OCI-LY1 (cell line): Measurements from ENCODE around the gene SYNCRIP.
A peak's percentile ranks its signal among the peaks of the same experiment; 100 is the strongest.

Experiments used
- H2AFZ ChIP-seq: fragments of 200-600 bp; sonication (generic), shearing (Covaris generic); 2 replicates; pipeline ENCODE4 v1.6.0; 2014; ENCODE audit warnings: antibody characterized with exemption, mild to moderate bottlenecking, low read length
- H3F3A ChIP-seq: fragments of 200-600 bp; sonication (generic), shearing (Covaris generic); 2 replicates; pipeline ENCODE4 v1.6.0; 2014; ENCODE audit warnings: mild to moderate bottlenecking, antibody characterized with exemption, low read length, moderate library complexity; ENCODE audit not compliant: insufficient read depth
- H3K27ac ChIP-seq: fragments of 200-600 bp; sonication (generic); 2 replicates; pipeline ENCODE4 v1.5.1; 2014; ENCODE audit warnings: low read length, mixed run types, mild to moderate bottlenecking, low read depth; ENCODE audit not compliant: poor library complexity, severe bottlenecking
- H3K27me3 ChIP-seq: fragments of 200-600 bp; sonication (generic); 2 replicates; pipeline ENCODE4 v1.6.0; 2014; ENCODE audit warnings: antibody characterized with exemption, mild to moderate bottlenecking, low read length, moderate library complexity; ENCODE audit not compliant: insufficient read depth
- H3K36me3 ChIP-seq: fragments of 200-600 bp; sonication (generic); 2 replicates; pipeline ENCODE4 v1.6.1; 2014; ENCODE audit warnings: mild to moderate bottlenecking, antibody characterized with exemption, low read length, moderate library complexity, mixed read lengths; ENCODE audit not compliant: insufficient read depth
- H3K4me1 ChIP-seq: fragments of 200-600 bp; sonication (generic); 2 replicates; pipeline ENCODE4 v1.5.1; 2014; ENCODE audit warnings: mild to moderate bottlenecking, low read length, moderate library complexity; ENCODE audit not compliant: insufficient read depth, severe bottlenecking
- H3K4me2 ChIP-seq: fragments of 200-600 bp; sonication (generic), shearing (Covaris generic); 2 replicates; pipeline ENCODE4 v1.6.1; 2014; ENCODE audit warnings: low read length
- H3K4me3 ChIP-seq: fragments of 200-600 bp; sonication (generic); 2 replicates; pipeline ENCODE4 v1.5.1; 2014; ENCODE audit warnings: low read length, low read depth, mild to moderate bottlenecking, mixed read lengths; ENCODE audit not compliant: poor library complexity, severe bottlenecking
- H3K79me2 ChIP-seq: fragments of 200-600 bp; shearing (Covaris generic); 2 replicates; pipeline ENCODE4 v1.6.1; 2016; ENCODE audit warnings: mixed run types, low read length, mixed read lengths; ENCODE audit not compliant: insufficient read depth
- H3K9ac ChIP-seq: fragments of 200-600 bp; sonication (generic), shearing (Covaris generic); 2 replicates; pipeline ENCODE4 v1.6.1; 2014; ENCODE audit warnings: mild to moderate bottlenecking, low read length, mixed read lengths
- H3K9me2 ChIP-seq: fragments of 200-600 bp; sonication (generic), shearing (Covaris generic); 2 replicates; pipeline ENCODE4 v1.6.1; 2014; ENCODE audit warnings: low read depth, mild to moderate bottlenecking, low read length, mixed read lengths
- H3K9me3 ChIP-seq: fragments of 200-600 bp; shearing (Covaris generic); 2 replicates; pipeline ENCODE4 v1.6.1; 2014; ENCODE audit warnings: low read length, mixed read lengths
- H4K20me1 ChIP-seq: fragments of 200-600 bp; sonication (generic), shearing (Covaris generic); 2 replicates; pipeline ENCODE4 v1.6.0; 2016; ENCODE audit warnings: mild to moderate bottlenecking, low read length; ENCODE audit not compliant: insufficient read depth
- CTCF ChIP-seq: fragments of 200-600 bp; sonication (generic), shearing (Covaris generic); IDR thresholded peaks from 2 replicates; pipeline ENCODE4 v1.5.1; 2017; ENCODE audit warnings: mild to moderate bottlenecking, antibody characterized with exemption, low read length, moderate library complexity, mixed read lengths
- EZH2 ChIP-seq: fragments of 200-600 bp; sonication (generic), shearing (Covaris generic); IDR thresholded peaks from 2 replicates; pipeline ENCODE4 v1.8.0; 2017; ENCODE audit warnings: borderline replicate concordance, mixed run types, mild to moderate bottlenecking, antibody characterized with exemption, low read length, moderate library complexity, mixed read lengths

SYNCRIP gene

GRCh38 chr6:85680388-85680787 lies 37.7 kb upstream of the SYNCRIP start:
- no peak for TF ChIP-seq EZH2
- Histone ChIP-seq H3K4me2 (peak overlapping the region; percentile 89), H3K27ac (no peak overlapping the region), H3K79me2 (peaks cover 31% of the 10 kb centered on the region), H3K4me1 (peaks cover 31% of the 10 kb centered on the region), H3K4me3 (peak overlapping the region; percentile 90), H3K27me3 (no peaks in the 10 kb centered on the region), H3K9me3 (no peaks in the 10 kb centered on the region), H2AFZ (no peak overlapping the region), H3F3A (no peaks in the 10 kb centered on the region), H4K20me1 (no peaks in the 10 kb centered on the region), H3K36me3 (peaks cover 30% of the 10 kb centered on the region), H3K9me2 (no peaks in the 10 kb centered on the region), H3K9ac (no peak overlapping the region)

GRCh38 chr6:85679445-85680123 lies 36.9 kb upstream of the SYNCRIP start:
- peaks cover 33% of the 10 kb centered on the region for H3K79me2 ChIP-seq
- TF ChIP-seq EZH2: no peak
- TF ChIP-seq CTCF: no peak
- H2AFZ ChIP-seq: peak overlapping the region; percentile 62
- no peaks in the 10 kb centered on the region for H3K9me3 ChIP-seq
- peak overlapping the region; percentile 89 for H3K4me2 ChIP-seq
- H3K9me2 ChIP-seq: no peaks in the 10 kb centered on the region
- H3K4me1 ChIP-seq: peaks cover 31% of the 10 kb centered on the region
- peak overlapping the region; percentile 90 for H3K4me3 ChIP-seq
- H3K27ac ChIP-seq: peak overlapping the region; percentile 82
- H3K36me3 ChIP-seq: peaks cover 38% of the 10 kb centered on the region
- no peaks in the 10 kb centered on the region for H3F3A ChIP-seq
- H3K9ac ChIP-seq: peak overlapping the region; percentile 81
- no peaks in the 10 kb centered on the region for H4K20me1 ChIP-seq
- no peaks in the 10 kb centered on the region for H3K27me3 ChIP-seq

- Histone ChIP-seq H3K4me3 (peak overlapping the region; percentile 90), H3K4me1 (peaks cover 31% of the 10 kb centered on the region), H3K27ac (peak overlapping the region; percentile 82), H2AFZ (peak overlapping the region; percentile 62), H3K9me2 (no peaks in the 10 kb centered on the region), H3K27me3 (no peaks in the 10 kb centered on the region), H3F3A (peaks cover 4% of the 10 kb centered on the region; the same call in 1 of the 2 replicates), H4K20me1 (no peaks in the 10 kb centered on the region), H3K9ac (peak overlapping the region; percentile 98), H3K9me3 (no peaks in the 10 kb centered on the region), H3K4me2 (peak overlapping the region; percentile 90), H3K36me3 (peaks cover 46% of the 10 kb centered on the region), H3K79me2 (peaks cover 33% of the 10 kb centered on the region)
- TF ChIP-seq CTCF (no peak), EZH2 (no peak)
Observed at GRCh38 chr6:85678602-85679444, 36.1 kb upstream of the SYNCRIP start.
